Cortex of kidney (tissue), 1 donor: ENCODE data around the gene SPATA16.
"Not testable (repeated sequence)": the region's sequence is repeated elsewhere in the genome, so short reads cannot be mapped to it uniquely, and the experiment has no call there.

ENCODE experiments used
- DNase-seq: peaks from one replicate; lab custom pipeline; 2025; lab: John Stamatoyannopoulos, UW

The SPATA16 gene

DNA sequence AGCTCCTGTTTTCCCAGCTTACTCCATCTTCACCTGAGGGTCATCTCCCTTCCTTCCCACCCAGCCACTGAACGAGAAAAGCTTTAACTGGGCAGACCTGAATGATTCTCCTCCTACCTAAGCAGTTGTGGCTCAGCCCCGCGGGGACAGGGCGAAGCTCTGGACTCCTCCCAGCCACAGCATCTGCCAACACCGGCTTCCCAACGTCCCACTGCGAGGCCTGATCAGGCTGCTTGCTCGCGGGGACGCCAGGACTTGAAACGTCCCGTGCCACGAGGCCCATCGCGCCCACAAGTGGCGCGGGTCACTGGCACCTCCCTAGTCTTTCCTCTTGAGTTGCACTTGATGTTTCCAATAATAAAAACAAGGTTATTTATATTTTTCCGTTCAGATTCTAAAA is at the start of gene SPATA16:
Gene SPATA16, minus strand, starts transcription at position 250 of the 400 bp plus-strand sequence. CDS start 23,504 bp downstream, outside the sequence.
- DNase-seq: no peak

DNA sequence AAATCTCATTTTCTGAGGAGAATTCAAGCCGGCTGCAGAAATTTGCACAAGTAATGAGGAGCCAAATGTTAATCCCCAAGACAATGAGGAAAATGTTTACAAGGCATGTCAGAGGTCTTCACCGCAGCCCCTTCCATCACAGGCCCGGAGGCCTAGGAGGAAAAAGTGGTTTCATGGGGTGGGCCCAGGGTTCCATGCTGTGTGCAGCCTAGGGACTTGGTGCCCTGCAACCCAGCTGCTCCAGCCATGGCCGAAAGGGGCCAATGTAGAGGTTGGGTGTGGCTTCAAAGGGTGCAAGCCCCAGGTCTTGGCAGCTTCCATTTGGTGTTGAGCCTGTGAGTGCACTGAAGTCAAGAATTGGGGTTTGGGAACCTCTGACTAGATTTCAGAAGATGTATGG is 42.0 kb upstream of the SPATA16 start:
- not testable (repeated sequence) for DNase-seq

GRCh38 chr3:173173652-173174051 is 32.6 kb upstream of the SPATA16 start:
- DNase-seq: no peak

- not testable (repeated sequence) for DNase-seq
These were observed 18.1 kb upstream of the SPATA16 start for GRCh38 chr3:173159139-173159538.

DNA sequence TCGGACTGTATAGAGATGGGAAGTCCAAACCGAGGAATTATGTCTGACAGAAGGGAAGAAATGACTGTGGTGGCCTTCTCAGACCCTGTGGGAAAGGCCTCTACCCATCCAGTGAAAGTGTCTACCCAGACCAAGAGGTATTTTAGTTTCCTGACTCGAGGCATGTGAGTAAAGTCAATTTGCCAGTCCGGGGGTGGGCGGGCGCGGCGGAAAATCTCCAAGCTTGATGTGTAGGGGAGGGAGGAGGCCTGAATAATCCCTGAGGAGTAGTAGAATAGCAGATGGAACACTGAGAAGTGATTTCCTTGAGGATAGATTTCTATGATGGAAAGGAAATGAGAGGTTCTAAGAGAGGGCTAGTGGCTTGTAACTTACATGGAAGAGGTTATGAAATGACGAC is 15.5 kb upstream of the SPATA16 start:
- DNase-seq: not testable (repeated sequence)

GRCh38 chr3:173153631-173154030 is 12.6 kb upstream of the SPATA16 start:
- no peak for DNase-seq

GRCh38 chr3:173139420-173139819 is 1.6 kb downstream of the SPATA16 start:
- DNase-seq: no peak

DNA sequence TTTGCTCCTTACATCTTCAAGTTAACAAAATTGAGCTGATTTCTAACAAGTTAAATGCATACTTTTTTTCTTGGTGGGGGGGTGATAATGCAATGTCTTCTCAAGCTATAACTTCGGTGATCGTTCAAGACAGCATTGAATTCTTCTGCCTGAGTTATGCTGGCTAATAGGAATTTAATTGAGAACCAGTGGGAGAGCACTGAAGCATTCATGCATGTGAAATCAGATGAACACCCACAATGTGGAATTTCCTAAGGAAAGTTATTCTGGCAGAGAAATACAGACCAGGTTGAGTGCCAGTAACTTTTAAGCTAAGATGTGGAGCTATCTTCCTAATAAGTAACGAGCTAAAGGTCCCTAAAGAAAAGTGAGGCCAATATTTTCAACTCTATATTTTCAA is 3.0 kb downstream of the SPATA16 start:
- DNase-seq: no peak

- no peak for DNase-seq
These were observed 6.0 kb downstream of the SPATA16 start for GRCh38 chr3:173135059-173135458.

GRCh38 chr3:173128633-173129032 is 12.4 kb downstream of the SPATA16 start:
- no peak for DNase-seq

DNA sequence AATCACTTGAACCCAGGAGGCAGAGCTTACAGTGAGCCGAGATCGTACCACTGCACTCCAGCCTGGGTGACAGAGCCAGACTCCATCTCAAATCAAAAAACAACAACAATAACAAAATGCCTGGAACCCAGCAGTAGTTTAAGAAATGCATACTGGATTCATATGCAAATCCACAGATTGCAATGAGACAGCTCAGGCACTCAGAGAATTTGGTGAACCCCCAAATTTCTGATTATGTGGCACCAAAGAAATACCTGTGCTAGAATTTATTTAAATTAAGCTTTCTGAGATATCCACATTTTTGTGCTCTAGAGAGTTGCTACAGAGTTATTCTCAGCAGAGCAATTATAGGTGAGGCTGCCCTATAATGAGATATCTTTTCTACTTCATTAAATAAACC is 29.7 kb downstream of the SPATA16 start:
- no peak for DNase-seq

- no peak for DNase-seq
These were observed 31.9 kb downstream of the SPATA16 start for GRCh38 chr3:173109143-173109542.

DNA sequence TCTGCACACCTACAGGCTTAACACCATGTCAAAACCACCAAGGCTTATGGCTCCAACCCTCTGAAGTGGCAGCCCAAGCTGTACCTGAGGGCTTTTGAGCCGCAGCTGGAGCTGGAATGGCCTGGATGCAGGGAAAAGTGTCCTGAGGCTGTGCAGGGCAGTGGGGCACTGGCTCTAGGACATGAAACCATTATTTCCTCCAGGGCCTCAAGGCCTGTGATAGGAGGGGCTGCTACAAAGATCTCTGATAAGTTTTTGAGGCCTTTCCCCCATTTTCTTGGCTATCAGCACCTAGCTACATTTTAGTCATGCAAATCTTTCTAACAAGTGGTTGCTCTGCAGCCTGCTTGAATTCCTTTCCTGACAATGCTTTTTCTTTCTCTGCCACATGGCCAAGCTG is 37.6 kb downstream of the SPATA16 start:
- DNase-seq: no peak

GRCh38 chr3:173098959-173099358 is 42.1 kb downstream of the SPATA16 start:
- no peak for DNase-seq

- DNase-seq: no peak
These were observed 43.8 kb downstream of the SPATA16 start for GRCh38 chr3:173096994-173097785.

DNA sequence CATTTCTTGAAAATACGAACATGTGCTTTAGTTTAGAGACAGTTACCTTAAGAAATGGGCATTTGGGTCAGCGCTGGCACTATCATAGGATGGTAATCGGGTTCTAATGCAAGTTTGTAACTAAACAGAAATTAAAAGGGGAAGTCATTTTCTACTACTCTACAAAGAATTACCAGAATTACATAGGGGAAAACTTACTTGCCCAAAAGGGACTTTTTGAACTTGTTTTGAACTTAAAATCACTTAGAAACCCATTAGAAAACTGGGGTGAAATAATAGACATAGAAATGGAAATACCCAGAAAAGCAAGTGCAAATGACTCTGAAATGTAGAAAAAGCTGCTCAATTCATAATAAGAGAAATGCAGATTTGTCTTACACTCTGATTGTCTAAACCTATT is 44.9 kb downstream of the SPATA16 start:
- no peak for DNase-seq

- DNase-seq: no peak
These were observed 49.0 kb downstream of the SPATA16 start for GRCh38 chr3:173092038-173092437.

DNA sequence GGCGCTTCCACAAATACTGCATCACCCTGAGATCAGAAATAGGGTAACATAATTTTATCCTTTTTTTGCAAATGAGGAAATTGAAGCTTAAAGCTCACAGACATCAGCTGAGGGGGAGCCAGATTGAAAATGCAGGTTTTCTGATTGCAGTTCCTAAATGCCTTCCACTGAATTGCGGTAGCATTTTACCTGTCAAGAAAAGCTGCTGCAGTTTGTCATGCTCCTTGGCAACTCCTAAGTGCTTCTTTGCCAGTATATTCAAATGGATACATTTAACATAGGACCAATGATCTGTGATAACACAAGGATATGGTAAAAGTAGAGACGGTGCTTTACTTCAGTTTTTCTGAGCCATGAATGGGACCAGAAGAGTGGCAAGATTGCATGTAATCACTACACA is 50.5 kb downstream of the SPATA16 start:
- DNase-seq: no peak

- DNase-seq: no peak
These were observed 51.8 kb downstream of the SPATA16 start for GRCh38 chr3:173089283-173089682.

DNA sequence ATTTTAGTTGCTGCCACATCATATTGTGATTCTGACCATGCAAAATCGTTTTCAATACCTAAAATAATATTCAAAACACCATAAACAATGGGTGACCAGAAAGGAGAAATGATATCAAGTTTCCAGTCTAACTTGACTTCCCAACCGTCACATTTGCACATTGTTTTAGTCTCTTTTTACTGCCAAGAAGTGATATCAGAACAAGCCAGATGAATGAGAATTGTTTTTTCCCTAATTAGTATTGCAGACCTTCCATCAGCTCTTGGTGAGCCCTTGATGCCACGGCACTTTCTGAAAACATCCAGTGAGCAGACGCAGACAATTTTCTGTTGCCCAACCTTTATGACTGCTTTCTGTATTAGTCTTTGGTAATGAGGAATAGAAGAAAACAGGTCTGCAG is 62.5 kb downstream of the SPATA16 start:
- DNase-seq: no peak

- DNase-seq: no peak
These were observed 74.7 kb downstream of the SPATA16 start for GRCh38 chr3:173066044-173067004.

DNA sequence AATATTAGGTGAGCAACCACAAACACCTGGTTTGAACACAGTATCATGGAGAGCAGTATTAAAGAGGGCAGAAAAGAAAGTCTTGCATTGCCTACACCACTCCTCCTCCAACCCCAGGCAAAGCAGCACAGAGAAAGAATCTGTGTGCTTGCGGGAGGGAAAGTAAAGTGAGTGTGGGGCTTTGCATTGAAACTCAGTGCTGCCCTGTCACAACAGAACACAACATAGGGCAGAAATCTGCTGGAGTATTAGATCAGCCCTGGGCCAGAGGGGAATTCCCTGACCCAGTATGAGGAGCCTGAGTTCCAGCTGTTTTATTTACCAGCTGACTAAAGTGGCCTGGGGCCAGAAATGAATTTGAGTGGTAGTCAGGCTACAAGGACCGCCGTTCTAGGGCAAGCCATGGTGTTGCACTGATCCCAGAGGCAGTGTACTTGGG is 75.5 kb downstream of the SPATA16 start:
- no peak for DNase-seq

DNA sequence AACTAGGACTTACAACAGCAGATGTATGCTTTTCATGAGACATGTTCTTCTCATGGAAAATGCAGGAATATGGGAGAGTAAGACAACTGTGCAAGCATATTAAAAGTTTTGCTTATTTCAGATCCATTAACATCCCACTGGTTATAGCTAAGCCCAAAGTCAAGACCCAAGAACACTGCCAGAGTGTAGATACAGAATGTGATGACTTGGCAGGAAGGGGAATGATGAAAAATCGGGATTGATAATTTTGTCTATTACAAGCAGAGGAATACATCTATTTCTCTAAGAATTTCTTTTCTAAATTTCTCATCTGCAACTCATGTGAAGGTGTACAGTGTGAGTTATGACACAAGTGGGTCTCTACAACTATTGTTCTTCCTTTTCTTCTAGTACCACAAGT is 76.4 kb downstream of the SPATA16 start:
- DNase-seq: no peak
